LHCN-M2 (cell line): ENCODE results near the gene CCDC88C. TPM values are rescaled to one million over a fixed set of nuclear protein-coding genes. Genes with fewer than 3 reads are reported as not detected.

ENCODE experiments used
- DNase-seq: peaks from one replicate; pipeline ENCODE4 v3.0.0-alpha.2; 2012; ENCODE audit warnings: low read depth
- total RNA-seq: library from RNA; depleted of rRNA; stranded (reverse); fragments of >200 nt; gene quantifications from 2 replicates; pipeline ENCODE4 v1.2.3, GENCODE V29; 2014

CCDC88C gene
- total RNA-seq, 1 experiment from 2014 or later = 0.06 TPM

DNA sequence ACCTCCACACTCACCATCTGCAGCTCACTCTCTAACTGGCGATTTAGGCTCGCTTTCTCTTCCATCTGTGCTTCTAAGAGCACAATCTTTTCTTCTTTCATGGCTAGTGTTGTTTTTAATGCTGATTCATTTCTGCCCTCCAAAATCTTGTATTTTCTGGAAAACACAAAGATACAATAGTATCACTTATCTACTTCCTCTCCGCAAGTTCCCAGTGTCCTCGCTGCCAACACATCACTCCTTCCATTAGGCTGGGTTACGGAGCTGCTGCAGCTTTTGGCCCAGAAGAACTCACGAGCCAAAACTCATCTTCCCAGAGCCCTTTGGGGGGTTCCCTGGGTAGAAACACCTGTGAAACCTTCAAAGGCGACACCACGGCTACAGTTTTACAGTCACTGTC lies 109.3 kb downstream of the CCDC88C start:
- DNase-seq = no peak

DNA sequence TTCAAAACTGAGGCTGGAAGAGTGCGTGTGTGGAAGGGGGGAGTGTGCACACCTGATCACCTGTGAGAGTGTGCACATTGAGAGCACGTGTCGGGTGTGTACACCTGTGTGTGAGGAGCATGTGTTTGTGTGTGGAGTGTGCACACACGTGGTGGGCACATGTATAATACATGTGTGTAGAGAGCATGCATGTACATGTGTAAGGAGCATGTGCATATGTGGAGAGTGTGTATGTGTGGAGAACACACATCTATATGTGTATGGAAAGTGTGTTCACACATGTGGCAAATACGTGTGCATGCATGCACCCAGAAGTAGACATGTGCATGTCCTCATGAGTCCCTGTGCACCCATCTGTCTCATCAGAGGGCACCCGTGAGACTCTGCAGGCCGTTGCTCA lies 110.0 kb downstream of the CCDC88C start:
- DNase-seq = no peak

DNA sequence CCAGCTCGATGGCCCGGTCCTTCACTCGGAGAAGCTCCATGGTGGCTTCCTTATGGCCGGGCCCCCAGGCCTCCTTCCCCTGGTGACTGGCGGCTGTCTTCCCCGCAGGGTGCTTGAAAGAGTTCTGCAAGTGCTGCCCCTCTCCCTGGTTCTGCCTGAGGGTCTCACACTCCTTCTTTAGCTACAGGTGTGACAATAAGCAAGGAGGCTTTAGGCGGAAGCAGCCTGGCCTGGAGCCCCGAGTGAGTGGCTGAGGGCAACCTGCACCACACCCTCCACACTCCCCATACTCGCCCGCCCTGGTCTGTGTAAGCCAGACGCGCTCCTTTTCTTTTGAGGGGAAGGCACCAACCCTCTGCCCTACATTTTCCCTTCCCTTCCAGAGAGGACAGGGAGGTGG lies 110.6 kb downstream of the CCDC88C start:
- no peak for DNase-seq

DNA sequence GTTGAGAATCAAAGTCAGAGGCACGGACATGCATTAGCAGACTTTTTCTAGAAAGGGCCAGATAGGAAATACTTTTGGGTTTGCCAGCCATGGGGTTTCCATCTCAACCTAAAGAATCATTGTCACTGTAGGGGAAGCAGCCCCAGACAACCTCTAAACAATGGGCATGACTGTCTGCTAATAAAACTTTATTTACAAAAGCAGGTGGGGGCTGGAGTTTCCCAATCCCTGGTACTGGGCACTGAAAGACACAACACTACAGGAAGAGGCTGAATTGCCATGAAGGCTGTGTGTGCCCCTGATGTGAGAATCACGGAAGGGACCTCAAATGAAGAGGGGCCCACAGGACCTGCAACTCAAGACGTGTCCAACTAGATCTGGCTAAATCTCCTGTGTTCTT lies 111.1 kb downstream of the CCDC88C start:
- no peak for DNase-seq

DNA sequence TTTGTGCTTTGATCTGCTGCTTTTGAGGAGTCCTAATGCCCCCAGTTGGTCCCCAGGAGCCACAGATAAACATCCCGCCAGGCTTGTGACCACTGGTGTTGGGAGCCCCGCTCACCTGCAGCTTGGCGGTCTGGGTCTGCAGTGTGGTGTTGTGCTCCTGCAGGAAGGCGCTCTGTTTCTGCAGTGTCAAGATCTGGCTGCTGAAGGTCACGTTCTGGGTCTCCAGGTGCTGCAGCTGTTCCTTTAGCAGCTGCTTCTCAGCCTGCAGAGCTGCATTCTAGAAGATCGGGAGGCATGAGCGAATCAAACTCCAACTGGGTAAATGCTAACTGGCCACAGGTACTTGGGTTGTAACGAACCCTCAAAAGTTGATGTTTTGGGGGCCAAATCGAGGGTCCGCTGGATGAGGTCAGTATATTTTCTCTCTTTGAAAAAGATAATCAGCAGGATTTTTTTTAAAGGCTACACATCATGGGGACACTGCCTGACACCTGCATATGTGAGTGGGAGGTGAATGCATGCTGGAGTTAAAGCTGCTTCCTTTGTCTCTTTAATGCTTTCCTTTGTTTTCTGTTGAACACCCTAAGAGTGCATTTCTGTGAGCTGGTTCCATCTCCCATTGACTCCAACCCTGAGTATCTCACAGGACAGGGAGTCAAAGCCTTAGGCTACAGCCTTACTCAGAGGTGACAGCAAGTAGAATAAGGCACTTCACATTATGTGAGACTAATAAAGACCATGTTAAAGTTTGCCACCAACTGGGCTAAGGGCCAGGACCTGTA lies 111.8 kb downstream of the CCDC88C start:
- no peak for DNase-seq

DNA sequence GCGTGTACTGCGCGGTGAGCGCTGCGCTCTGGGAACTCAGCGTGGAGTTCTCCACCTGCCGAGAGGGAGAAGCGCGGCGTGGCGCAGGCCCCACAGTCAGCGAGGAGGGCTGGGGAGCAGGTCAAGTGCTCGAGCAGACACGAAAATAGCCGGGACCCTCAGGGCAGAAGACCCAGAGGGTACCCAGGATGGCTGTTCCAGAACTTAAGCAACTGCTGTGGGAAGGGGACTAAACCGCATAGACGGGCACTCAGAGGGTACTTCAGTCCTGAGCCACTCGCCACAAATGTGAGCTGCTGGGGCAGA lies 113.7 kb downstream of the CCDC88C start:
- no peak for DNase-seq

DNA sequence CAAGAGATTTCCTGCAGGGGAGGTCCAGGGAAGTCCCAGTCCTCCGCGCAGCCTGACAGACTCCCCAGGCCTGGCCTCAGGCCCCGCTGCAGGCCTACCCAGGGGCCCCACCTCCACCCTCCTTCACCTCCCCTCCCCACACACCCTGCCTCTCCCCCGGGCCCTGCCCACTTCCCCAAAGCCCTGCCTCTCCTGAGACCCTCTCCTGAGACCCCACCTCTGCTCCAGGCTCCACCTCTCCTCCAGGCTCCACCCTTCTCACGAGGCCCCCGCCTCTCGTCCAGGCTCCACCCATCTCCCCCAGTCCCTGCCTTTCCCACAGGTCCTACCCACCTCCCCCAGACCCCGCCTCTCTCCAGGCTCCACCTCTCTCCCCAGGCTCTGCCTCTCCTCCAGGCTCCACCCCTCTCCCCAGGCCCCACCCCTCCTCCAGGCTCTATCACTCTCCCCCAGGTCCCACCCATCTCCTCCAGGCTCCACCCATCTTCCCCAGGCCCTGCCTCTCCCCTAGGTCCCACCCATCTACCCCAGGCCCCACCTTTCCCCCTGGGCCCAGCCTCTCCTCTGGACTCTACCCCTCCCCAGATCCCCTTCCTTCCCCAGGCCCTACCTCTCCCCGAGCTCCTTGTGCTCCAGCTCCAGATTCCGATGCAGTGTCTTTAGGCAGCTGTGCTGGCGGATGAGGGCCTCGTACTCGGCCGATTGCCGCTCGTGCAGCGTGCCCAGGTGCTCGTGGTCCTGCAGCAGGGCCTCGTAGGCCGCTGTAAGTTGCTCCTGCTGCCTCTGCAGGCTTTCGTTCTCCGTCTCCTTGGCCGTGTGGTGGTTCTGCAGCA lies 114.3 kb downstream of the CCDC88C start:
- DNase-seq = no peak

DNA sequence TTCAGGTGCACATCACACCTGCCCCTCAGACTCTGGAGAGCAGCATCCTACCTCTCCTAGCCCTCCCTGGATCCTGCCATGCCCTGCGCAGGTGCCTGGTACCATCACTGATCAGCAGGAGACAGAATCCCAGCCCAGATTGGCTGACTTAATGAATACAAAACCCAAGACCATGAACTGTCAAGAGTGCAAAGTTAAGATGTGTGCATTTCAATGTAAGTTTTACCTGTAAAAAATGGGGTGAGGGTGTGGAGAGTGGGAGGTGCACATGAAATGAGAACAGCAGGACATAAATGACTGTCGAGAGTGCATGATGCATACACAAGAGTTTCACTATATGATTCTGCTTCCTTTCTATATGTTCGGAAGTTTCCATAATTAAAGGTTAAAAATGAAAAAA lies 115.2 kb downstream of the CCDC88C start:
- DNase-seq = no peak

DNA sequence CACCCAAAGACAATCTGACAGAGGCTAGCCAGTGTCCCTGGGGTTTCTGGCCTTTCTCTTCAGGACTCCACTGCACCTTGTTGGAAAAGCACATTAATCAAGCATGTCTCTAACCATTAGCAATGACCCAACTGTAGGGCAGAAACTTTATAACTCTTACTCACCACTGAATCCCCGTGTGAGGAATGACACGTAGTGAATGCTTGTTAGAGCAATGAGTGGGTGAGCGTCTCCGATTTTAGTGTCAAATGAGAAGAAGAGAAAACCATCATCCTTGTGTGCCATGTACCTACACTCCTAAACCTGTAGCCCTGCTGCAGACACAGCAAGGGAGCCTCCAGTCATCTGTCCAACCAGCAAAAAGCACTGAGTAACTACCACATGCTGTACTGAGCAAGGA lies 116.7 kb downstream of the CCDC88C start:
- no peak for DNase-seq

DNA sequence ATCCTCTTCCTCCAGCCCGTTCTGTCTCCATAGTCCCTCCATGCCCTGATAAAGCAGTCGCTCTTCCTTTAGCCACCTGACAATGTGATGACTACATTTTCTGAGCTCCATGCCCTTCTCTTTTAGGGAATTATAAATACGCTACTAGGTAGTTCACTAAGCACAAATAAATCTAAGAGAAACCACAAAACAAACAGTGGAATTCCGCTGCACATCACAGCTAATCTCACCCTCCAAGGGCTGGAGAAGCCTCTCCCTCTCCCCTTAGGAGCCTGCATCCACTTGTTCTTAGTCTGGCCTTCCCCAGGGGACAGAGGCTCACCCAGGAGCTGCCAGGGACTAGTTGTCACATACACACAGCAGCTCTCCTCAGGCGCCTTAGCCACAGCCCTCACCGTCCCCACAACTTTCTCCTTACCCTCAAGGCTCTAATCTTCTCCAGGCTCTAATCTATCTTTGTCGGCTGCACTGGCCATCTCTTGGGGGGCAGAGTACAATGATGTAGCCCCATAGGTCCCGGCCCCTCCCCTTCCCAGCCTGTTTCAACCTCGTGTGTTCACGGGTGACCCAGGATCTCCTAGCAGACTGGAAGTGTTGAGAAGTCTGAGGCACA lies 117.2 kb downstream of the CCDC88C start:
- DNase-seq = no peak

DNA sequence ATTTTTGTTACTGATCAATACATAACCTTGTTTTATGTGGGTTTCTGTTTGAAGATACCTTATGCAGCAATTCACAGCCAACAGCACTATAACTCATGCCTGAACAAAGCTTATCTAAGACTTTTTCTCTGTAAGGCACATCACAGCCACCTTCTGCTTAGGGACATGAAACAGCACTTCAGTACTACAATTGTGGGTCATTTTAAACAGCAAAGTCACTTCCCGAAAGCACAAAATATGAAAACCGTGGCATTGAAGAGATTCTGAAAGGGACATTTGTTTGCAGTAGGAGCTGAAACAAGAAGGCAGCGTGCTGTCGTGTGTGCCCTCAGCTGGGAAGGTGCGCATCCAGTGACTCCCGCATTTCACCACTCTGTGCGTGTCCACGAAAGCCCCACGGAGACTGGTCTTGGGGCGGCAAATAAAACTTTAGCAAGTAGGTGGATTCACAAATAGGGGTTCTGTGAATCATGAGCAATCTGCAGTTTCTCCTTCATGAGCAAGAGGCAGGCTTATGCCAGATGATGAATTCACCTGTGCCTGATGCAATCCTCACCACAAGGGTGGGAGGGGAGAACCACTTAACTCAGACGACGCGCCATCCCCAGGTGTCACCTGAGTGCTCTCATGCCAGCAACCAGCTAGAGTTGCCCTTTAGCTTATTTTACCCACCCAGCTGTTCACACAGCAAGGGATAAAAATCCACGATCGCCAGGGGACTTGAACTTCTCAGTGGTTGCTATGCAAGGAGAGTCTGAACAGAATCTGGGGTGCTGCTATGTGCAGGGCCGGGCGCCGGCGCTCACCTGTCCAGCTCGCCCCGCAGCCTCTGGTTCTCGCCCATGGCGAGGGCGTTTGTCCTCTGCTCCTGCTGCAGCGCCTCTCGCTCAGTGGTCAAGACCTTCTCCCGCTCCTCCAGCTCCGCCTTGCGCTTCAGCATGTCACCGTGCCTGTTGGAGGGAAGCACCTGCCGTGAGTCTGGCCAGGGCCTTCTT lies 118.2 kb downstream of the CCDC88C start:
- DNase-seq = no peak

DNA sequence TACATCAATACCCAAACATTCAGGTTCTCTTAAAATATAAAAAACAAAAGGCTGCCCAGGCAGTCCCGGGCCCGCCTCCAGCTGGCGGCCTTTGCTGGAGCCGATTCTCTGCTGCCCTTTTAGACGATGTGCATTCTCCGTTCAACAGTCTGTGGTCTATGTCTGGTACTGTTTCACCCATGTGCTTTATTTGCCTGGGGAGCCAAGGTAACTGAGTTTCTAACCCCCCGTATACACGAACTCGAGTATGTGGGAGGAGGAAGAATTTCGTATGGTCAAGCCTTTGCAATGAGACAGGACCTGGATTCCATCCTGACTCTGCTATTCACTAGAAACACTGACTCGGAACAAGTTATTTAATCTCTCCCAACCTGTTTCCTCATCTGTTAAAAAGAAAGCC lies 119.0 kb downstream of the CCDC88C start:
- no peak for DNase-seq

DNA sequence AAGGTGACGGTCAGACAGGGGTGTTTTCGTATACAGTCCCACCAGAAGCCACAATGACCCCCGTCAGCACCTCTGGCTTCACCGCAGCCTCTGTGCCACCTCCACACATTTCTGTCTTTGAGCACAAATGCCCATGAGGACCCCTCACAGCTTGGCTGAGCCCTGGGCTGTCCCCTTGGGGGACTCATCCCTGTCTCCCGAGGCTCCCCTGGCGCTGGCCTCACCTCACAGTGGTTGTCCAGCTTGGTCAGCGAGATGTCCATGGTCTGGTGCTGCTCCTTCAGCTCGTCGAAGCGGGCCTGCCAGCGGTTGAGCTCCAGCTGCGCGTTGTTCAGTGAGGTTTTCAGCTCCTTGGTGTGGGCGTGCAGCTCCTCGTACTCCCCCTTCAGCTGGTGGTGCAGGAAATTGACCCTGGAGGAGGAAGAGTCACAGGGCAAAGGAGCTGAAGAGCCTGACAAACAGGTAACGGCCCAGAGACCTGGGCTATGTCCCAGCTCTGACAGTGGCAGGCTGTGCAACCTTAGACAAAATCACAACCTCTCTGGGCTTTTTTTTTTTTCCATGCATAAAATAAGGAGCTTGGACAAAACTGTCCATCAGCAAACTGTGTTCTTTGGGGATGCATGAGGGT lies 120.4 kb downstream of the CCDC88C start:
- DNase-seq = no peak

DNA sequence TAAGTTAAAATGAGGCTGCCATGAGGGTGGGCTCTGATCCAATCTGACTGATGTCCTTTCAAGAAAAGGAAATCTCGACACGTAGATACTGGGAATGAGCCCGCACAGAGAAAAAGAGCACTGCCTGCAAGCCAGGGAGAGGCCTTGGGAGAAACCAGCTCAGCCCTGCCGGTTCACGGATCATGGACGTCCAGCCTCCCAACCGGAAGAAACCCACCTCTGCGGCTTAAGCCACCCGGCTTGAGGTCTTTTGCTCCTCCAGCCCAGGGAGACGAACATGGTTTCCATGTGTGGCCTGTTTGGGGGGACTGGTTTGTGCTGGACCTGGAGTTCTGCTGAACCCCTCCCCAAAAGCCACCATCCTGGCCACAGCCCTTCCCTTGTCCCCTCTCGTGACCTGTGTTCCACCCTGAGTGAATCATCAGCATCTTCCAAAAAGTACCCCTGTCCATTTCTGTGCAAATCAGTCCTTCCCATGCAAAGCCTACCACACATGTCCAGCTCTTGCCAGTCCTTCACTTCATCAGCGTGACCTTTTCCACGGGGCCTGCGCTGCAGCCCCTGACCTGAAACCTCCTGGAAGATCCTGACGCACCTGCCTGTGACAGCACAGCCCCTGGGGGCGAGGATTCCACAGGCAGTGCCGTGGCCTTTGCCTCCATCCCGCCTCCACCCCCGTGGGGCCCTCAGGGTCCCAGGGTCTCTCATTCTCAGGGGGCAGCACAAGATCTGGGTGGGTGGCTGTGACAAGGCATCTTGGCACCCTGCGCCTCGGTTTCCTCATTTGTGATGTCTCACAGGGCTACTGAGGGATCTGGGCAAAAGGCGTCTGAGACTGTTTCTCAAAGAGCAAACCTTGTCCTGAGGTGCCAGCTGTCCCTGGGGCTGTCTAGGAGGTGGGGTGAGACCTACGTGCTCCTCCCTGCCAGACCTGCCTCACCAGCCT lies 121.5 kb downstream of the CCDC88C start:
- DNase-seq = no peak

DNA sequence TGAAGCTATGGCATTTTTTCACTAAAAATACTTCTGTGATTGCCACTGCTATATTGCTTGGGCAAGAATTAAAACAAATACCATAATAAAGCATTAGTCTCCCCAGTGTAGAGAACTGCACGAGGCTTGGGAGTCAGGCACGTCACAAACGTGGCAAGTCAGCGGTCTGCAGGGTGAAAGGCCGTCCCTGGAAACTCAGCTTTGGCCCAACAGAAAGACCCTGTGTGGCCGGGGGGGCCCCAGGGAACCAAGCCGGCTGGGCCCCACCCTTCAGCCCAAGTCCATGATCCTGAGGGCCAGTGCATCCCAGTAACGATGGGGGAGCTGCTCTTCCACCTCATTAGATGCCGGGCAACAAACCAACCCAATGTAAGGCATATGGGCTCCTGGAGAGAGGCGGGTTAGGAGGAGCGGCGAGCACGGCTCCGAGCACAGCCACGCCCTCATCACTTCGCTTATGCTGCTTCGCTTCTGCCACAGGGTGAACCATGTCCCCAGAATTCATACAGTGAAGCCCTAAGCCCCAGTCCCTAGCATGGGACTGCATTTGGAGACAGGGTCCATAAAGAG lies 122.3 kb downstream of the CCDC88C start:
- no peak for DNase-seq

DNA sequence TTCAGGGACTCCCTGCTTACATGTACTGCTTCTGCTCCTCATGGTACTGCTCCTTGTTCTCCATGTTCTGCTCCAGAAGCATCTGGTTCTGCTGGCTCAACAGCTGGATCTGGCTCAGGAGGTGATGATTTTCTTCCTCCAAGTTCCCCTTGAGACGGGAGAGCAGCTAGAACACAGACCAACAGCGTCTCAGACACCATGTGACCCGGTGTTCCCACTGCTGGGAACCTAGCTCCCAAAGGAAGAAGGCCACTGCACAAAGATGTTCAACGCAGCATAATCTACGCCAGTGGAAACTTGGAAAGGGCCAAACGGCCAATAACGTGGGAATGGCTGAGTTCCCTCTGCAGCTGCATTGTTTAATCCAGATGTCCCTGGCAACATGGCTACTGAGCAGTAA lies 123.5 kb downstream of the CCDC88C start:
- no peak for DNase-seq

DNA sequence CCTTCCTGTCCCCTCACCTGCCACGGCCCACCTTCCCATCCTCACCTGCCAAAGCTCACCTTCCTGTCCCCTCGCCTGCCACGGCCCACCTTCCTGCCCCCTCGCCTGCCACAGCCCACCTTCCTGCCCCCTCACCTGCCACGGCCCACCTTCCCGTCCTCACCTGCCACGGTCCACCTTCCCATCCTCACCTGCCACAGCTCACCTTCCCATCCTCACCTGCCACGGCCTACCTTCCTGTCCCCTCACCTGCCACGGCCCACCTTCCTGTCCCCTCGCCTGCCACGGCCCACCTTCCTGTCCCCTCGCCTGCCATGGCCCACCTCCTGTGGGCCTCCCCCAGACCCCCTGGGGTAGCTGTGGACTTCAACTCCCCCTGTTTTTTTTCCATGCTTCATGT lies 124.3 kb downstream of the CCDC88C start:
- no peak for DNase-seq

DNA sequence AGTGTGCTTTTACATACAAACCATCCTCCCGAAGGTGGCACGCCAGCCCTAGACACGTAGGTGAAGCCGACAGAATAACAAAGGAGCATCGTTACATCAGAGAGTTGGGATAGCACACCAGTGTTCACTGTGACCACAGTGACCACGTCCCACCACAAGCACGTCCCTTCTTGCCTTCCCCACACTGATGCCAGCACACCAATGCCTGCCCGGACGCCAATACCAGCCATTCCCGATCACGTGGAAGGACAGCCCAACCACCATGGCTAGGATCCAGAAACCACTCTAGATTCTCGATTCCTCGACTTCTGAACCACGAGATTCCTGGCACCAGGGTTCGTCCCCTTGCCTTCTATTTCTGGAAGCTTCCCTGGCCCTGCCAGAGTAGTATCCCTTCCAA lies 125.1 kb downstream of the CCDC88C start:
- DNase-seq = peak; percentile 14

DNA sequence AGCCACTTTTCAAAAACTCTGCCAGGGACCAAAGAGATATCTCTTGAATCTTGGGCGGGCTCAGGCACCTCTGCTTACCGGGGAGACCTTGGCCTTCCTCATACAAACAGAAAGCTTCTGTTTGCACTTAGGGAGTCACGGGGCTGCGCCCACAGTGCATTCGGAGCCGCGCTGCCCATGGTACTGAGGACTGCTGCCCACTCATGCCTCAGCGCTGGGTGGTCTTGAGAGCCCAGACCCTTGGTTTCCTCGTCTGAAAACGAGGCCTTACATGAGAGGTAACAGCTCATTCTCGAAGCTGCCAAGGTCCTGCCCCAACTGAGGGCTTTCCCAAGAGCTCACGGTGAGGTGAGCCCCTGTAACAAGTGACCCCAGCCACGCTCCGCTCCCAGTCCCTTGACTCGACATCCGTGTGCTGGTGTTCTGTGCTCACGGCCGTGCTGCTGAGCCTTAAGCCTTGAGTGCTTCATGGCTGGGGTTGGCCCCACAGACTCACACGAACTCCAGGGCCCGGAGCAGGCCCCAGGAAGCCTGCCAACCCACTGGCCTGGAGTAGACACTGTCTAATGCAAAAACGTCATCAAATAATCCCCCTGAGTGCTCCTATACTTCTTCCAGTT lies 125.7 kb downstream of the CCDC88C start:
- no peak for DNase-seq
